GM23338 (cell line): ENCODE measurements around the gene RAB44. TPM values are rescaled to one million over a fixed set of nuclear protein-coding genes. Genes with fewer than 3 reads are reported as not detected.

ENCODE experiments used
- ATAC-seq: fragments of 200-7000 bp; cut with Tn5 transposase; 3 replicates; pipeline ENCODE4 v1.9.1; 2020
- DNase-seq: peaks from one replicate; pipeline ENCODE4 v3.0.0-alpha.2; 2015; ENCODE audit warnings: low spot score
- H2AFZ ChIP-seq: fragments of 200-600 bp; sonication (generic); 2 replicates; pipeline ENCODE4 v1.8.0; 2016; ENCODE audit warnings: antibody characterized with exemption, mild to moderate bottlenecking, moderate library complexity
- H3F3A ChIP-seq: fragments of 200-600 bp; sonication (generic); replicated peaks from 2 replicates; pipeline ENCODE4 v1.8.0; 2017; ENCODE audit warnings: antibody characterized with exemption, mixed run types, low read depth
- H3K27ac ChIP-seq: fragments of 200-600 bp; sonication (generic); 2 replicates; pipeline ENCODE4 v1.6.1; 2016; ENCODE audit warnings: low read depth
- H3K27me3 ChIP-seq: fragments of 200-600 bp; sonication (generic); 2 replicates; pipeline ENCODE4 v1.8.0; 2016; ENCODE audit warnings: mild to moderate bottlenecking, mixed run types, moderate library complexity; ENCODE audit not compliant: insufficient read depth
- H3K36me3 ChIP-seq: fragments of 200-600 bp; sonication (generic); 2 replicates; pipeline ENCODE4 v1.8.0; 2016; ENCODE audit warnings: mild to moderate bottlenecking; ENCODE audit not compliant: insufficient read depth
- H3K4me1 ChIP-seq: fragments of 200-600 bp; sonication (generic); 2 replicates; pipeline ENCODE4 v1.8.0; 2016; ENCODE audit warnings: mild to moderate bottlenecking, moderate library complexity; ENCODE audit not compliant: insufficient read depth
- H3K4me2 ChIP-seq: fragments of 200-600 bp; sonication (generic); 2 replicates; pipeline ENCODE4 v1.7.1; 2017; ENCODE audit warnings: mixed run types
- H3K4me3 ChIP-seq: fragments of 200-600 bp; sonication (generic); 2 replicates; pipeline ENCODE4 v1.6.1; 2016; ENCODE audit warnings: mixed run types
- H3K79me2 ChIP-seq: fragments of 200-600 bp; sonication (generic); replicated peaks from 2 replicates; pipeline ENCODE4 v1.8.0; 2017; ENCODE audit warnings: mild to moderate bottlenecking; ENCODE audit not compliant: insufficient read depth
- H3K9me2 ChIP-seq: fragments of 200-600 bp; sonication (generic); 2 replicates; pipeline ENCODE4 v1.8.0; 2017; ENCODE audit not compliant: insufficient read depth
- H4K20me1 ChIP-seq: fragments of 200-600 bp; sonication (generic); replicated peaks from 2 replicates; pipeline ENCODE4 v1.8.0; 2017; ENCODE audit warnings: mild to moderate bottlenecking; ENCODE audit not compliant: insufficient read depth
- H3K27ac Mint-ChIP-seq: 2 replicates; pipeline ENCODE4 v1.8.0; 2020; ENCODE audit warnings: inconsistent platforms, mild to moderate bottlenecking, moderate library complexity, mixed read lengths
- H3K27me3 Mint-ChIP-seq: 3 replicates; pipeline ENCODE4 v1.8.0; 2022; ENCODE audit warnings: low read depth, mild to moderate bottlenecking, moderate library complexity, mixed read lengths, inconsistent platforms; ENCODE audit not compliant: insufficient read depth, poor library complexity
- H3K36me3 Mint-ChIP-seq: 3 replicates; pipeline ENCODE4 v1.8.0; 2021; ENCODE audit warnings: low read depth, mild to moderate bottlenecking, inconsistent platforms, moderate library complexity, mixed read lengths
- H3K4me1 Mint-ChIP-seq: 3 replicates; pipeline ENCODE4 v1.8.0; 2020; ENCODE audit warnings: mild to moderate bottlenecking, inconsistent platforms, mixed read lengths
- H3K4me3 Mint-ChIP-seq: 3 replicates; pipeline ENCODE4 v1.8.0; 2021; ENCODE audit warnings: moderate library complexity, mild to moderate bottlenecking, inconsistent platforms, mixed read lengths
- H3K9me3 Mint-ChIP-seq: 3 replicates; pipeline ENCODE4 v1.8.0; 2020; ENCODE audit warnings: moderate library complexity, mild to moderate bottlenecking, inconsistent platforms, mixed read lengths
- CREB1 ChIP-seq: fragments of 250-450 bp; sonication (Bioruptor Pico); IDR thresholded peaks from 2 replicates; pipeline ENCODE4 v1.5.0; 2020; ENCODE audit warnings: low read depth, mild to moderate bottlenecking, moderate library complexity
- CTCF ChIP-seq, 2 experiments: fragments of 200-600 bp in 1 of 2; sonication (generic) in 1 of 2; conservative IDR thresholded peaks; 2 replicates each; pipeline versions ENCODE4 v1.5.1 to v1.6.1; 2016 to 2017; ENCODE audit warnings: antibody characterized with exemption in 2 of 2, low read depth in 2 of 2, mild to moderate bottlenecking in 2 of 2, moderate library complexity in 1 of 2
- ETS1 ChIP-seq: IDR thresholded peaks from 2 replicates; pipeline ENCODE4 v1.6.1; 2016; ENCODE audit warnings: antibody characterized with exemption
- EZH2 ChIP-seq: fragments of 200-600 bp; sonication (generic); IDR thresholded peaks from one replicate; pipeline ENCODE4 v1.8.0; 2017; ENCODE audit warnings: antibody characterized with exemption, mild to moderate bottlenecking, low read depth; ENCODE audit not compliant: unreplicated experiment
- EZH2phosphoT487 ChIP-seq: fragments of 200-600 bp; sonication (generic); IDR thresholded peaks from one replicate; pipeline ENCODE4 v1.8.1; 2018; ENCODE audit warnings: antibody characterized with exemption; ENCODE audit not compliant: unreplicated experiment
- JUNB ChIP-seq: IDR thresholded peaks from one replicate; pipeline ENCODE4 v1.6.1; 2016; ENCODE audit warnings: antibody characterized with exemption; ENCODE audit not compliant: unreplicated experiment
- NANOG ChIP-seq: IDR thresholded peaks from 2 replicates; pipeline ENCODE4 v1.6.1; 2016; ENCODE audit warnings: antibody characterized with exemption, borderline replicate concordance
- POLR2AphosphoS5 ChIP-seq: IDR thresholded peaks from 2 replicates; pipeline ENCODE4 v1.6.1; 2016; ENCODE audit warnings: antibody characterized with exemption, low read depth
- REST ChIP-seq: IDR thresholded peaks from one replicate; pipeline ENCODE4 v1.6.1; 2018; ENCODE audit warnings: antibody characterized with exemption; ENCODE audit not compliant: unreplicated experiment
- STAT1 ChIP-seq: IDR thresholded peaks from one replicate; pipeline ENCODE4 v1.6.1; 2016; ENCODE audit warnings: antibody characterized with exemption; ENCODE audit not compliant: unreplicated experiment
- ZNF114 ChIP-seq: fragments of 250-450 bp; sonication (Bioruptor Pico); IDR thresholded peaks from 2 replicates; pipeline ENCODE4 v1.5.0; 2020; ENCODE audit warnings: mild to moderate bottlenecking, moderate library complexity
- ZNF331 ChIP-seq: fragments of 250-450 bp; sonication (Bioruptor Pico); IDR thresholded peaks from 2 replicates; pipeline ENCODE4 v1.5.0; 2020; ENCODE audit warnings: low read depth, mild to moderate bottlenecking, moderate library complexity
- ZNF462 ChIP-seq: fragments of 250-450 bp; sonication (Bioruptor Pico); IDR thresholded peaks from 2 replicates; pipeline ENCODE4 v1.5.0; 2020; ENCODE audit warnings: mild to moderate bottlenecking, moderate library complexity
- polyA plus RNA-seq: library from polyadenylated mRNA; unstranded; fragments of >200 nt; fragmentation: Nextera tagmentation; extraction: Ambion mirVana; gene quantifications from 2 replicates; pipeline ENCODE4 v1.2.1, GENCODE V29; 2016
- total RNA-seq: library from RNA; depleted of rRNA; stranded (reverse); fragments of >200 nt; shearing (Covaris generic); gene quantifications from 2 replicates; pipeline ENCODE4 v1.2.3, GENCODE V29; 2014

The RAB44 gene
- total and polyA plus RNA-seq, 2 experiments from 2014 or later = not detected

GRCh38 chr6:36699348-36699747 lies 1.7 kb downstream of the RAB44 start:
- H3K9me3 Mint-ChIP-seq = no peaks in the 10 kb centered on the region
- H2AFZ ChIP-seq = no peak overlapping the region
- H3K4me1 Mint-ChIP-seq = no peaks in the 10 kb centered on the region
- no peak overlapping the region for H3K27ac Mint-ChIP-seq
- H3K4me3 ChIP-seq = no peak overlapping the region
- H3K4me2 ChIP-seq = no peak overlapping the region
- ATAC-seq (no peak), DNase-seq (no peak)
- no peak overlapping the region for H3K4me3 Mint-ChIP-seq
- H3K4me1 ChIP-seq = no peaks in the 10 kb centered on the region
- H3K27me3 ChIP-seq = no peaks in the 10 kb centered on the region
- H3K79me2 ChIP-seq = no peaks in the 10 kb centered on the region
- H3K27ac ChIP-seq = no peak overlapping the region
- H4K20me1 ChIP-seq = no peaks in the 10 kb centered on the region
- no peaks in the 10 kb centered on the region for H3K36me3 Mint-ChIP-seq
- H3K9me2 ChIP-seq = no peaks in the 10 kb centered on the region
- H3F3A ChIP-seq = no peaks in the 10 kb centered on the region
- peaks cover 1% of the 10 kb centered on the region for H3K27me3 Mint-ChIP-seq
- no peaks in the 10 kb centered on the region for H3K36me3 ChIP-seq
- no peak for TF ChIP-seq CREB1 (CRISPR knock-in tag)
- no peak for TF ChIP-seq CTCF (conservative IDR thresholded peaks at IDR 0.05; ENCODE audit: low read depth in 2 of 2)
- TF ChIP-seq NANOG = no peak
- TF ChIP-seq ZNF462 = no peak
- TF ChIP-seq EZH2phosphoT487 = no peak
- TF ChIP-seq POLR2AphosphoS5 = no peak
- TF ChIP-seq REST = no peak
- TF ChIP-seq JUNB = no peak
- TF ChIP-seq ETS1 = no peak
- no peak for TF ChIP-seq EZH2
- TF ChIP-seq STAT1 = no peak
- no peak for TF ChIP-seq ZNF114 (CRISPR knock-in tag)
- no peak for TF ChIP-seq ZNF331 (CRISPR knock-in tag)
